Gastrocnemius medialis (tissue), 4 donors: ENCODE data around the gene HAVCR2. TPM values are rescaled to one million over a fixed set of nuclear protein-coding genes. Genes with fewer than 3 reads are reported as not detected.

Source experiments
- ATAC-seq, 2 donors: fragments of 150-250 bp; one replicate each; pipeline ENCODE4 v1.9.1; 2016
- DNase-seq, 2 donors: peaks; one replicate each; pipeline ENCODE4 v3.0.0-alpha.2; 2019
- H3K27ac ChIP-seq, 4 donors: fragments of 200-600 bp; sonication (generic); 1 replicate in 1 of 4; 2 replicates in 3 of 4; pipeline ENCODE4 v1.5.1; 2016 to 2018; ENCODE audit warnings: mild to moderate bottlenecking in 2 of 4, moderate library complexity in 1 of 4
- H3K27me3 ChIP-seq, 3 donors: fragments of 200-600 bp; sonication (generic) in 2 of 3; 1 replicate in 1 of 3; 2 replicates in 2 of 3; pipeline versions ENCODE4 v1.5.1 to v1.6.0; 2016 to 2019; ENCODE audit warnings: mild to moderate bottlenecking in 1 of 3, moderate library complexity in 1 of 3
- H3K36me3 ChIP-seq, 2 donors: fragments of 200-600 bp; sonication (generic) in 1 of 2; one replicate each; pipeline ENCODE4 v1.5.1; 2017 to 2018
- H3K4me1 ChIP-seq, 2 donors: fragments of 200-600 bp; sonication (generic) in 1 of 2; one replicate each; pipeline ENCODE4 v1.5.1; 2016 to 2017; ENCODE audit warnings: mild to moderate bottlenecking in 2 of 2
- H3K4me3 ChIP-seq, 4 donors: fragments of 200-600 bp; sonication (generic) in 3 of 4; 1 replicate in 1 of 4; 2 replicates in 3 of 4; pipeline ENCODE4 v1.5.1; 2016 to 2019; ENCODE audit warnings: mild to moderate bottlenecking in 2 of 4
- H3K9me3 ChIP-seq, 3 donors: fragments of 200-600 bp; sonication (generic) in 2 of 3; 1 replicate in 1 of 3; 2 replicates in 2 of 3; pipeline ENCODE4 v1.5.1; 2016 to 2019
- CTCF ChIP-seq, 5 experiments: fragments of 450-650 bp in 3 of 5; fragments of 200-600 bp in 2 of 5; sonication (generic) in 2 of 5; IDR thresholded peaks in 4 of 5; conservative IDR thresholded peaks in 1 of 5; 1 replicate in 4 of 5; 2 replicates in 1 of 5; pipeline ENCODE4 v1.5.1; 2016 to 2019; ENCODE audit warnings: antibody characterized with exemption in 5 of 5, mild to moderate bottlenecking in 3 of 5, moderate library complexity in 3 of 5
- POLR2A ChIP-seq, 2 donors: fragments of 450-650 bp; IDR thresholded peaks; one replicate each; pipeline ENCODE4 v1.6.1; 2017; ENCODE audit warnings: antibody characterized with exemption in 2 of 2, mild to moderate bottlenecking in 2 of 2, moderate library complexity in 2 of 2
- in situ Hi-C, 4 donors: fragments of 200-750 bp; cut with MboI; loops; one replicate each; pipeline versions ENCODE4 v1.15.0 to v1.8.0; 2017; ENCODE audit warnings: low sequenced_read_pairs in 4 of 4
- intact Hi-C: fragments of 100-400 bp; cut with DNase I; formaldehyde crosslinking; loops from one replicate; pipeline ENCODE4 v1.15.1; 2023; ENCODE audit warnings: low total_unique reads
- total RNA-seq, 4 donors: library from RNA; depleted of rRNA; stranded (reverse); fragments of >200 nt; gene quantifications; one replicate each; pipeline versions ENCODE4 v1.1.0 to v1.2.3, GENCODE V29; 2016

The HAVCR2 gene
- total RNA-seq, 4 donors from 2014 or later: 1.2 to 5.0 (median 1.6) TPM

- H3K4me3 ChIP-seq: no peak overlapping the region
- intact Hi-C loops: no loop called here
- DNase-seq: no peak
- H3K27me3 ChIP-seq: no peaks in the 10 kb centered on the region
- in situ Hi-C loops: no loop called here
- TF ChIP-seq POLR2A (IDR thresholded peaks at IDR 0.05): no peak
- no peak for TF ChIP-seq CTCF (IDR thresholded peaks at IDR 0.05 in 4 of 5, conservative IDR thresholded peaks at IDR 0.05 in 1 of 5)
- no peak overlapping the region for H3K27ac ChIP-seq
- no peak for ATAC-seq
- no peaks in the 10 kb centered on the region for H3K4me1 ChIP-seq
- H3K9me3 ChIP-seq: no peaks in the 10 kb centered on the region
- H3K36me3 ChIP-seq: no peaks in the 10 kb centered on the region
Measured at GRCh38 chr5:157046041-157046440, 62.8 kb downstream of the HAVCR2 start.

- no peak for ATAC-seq
- no peak for DNase-seq
- H3K4me1 ChIP-seq: no peaks in the 10 kb centered on the region
- no peaks in the 10 kb centered on the region for H3K36me3 ChIP-seq
- no peaks in the 10 kb centered on the region for H3K9me3 ChIP-seq
- no peak overlapping the region for H3K4me3 ChIP-seq
- intact Hi-C loops (no loop called here), in situ Hi-C loops (no loop called here)
- TF ChIP-seq POLR2A (IDR thresholded peaks at IDR 0.05): no peak
- TF ChIP-seq CTCF (IDR thresholded peaks at IDR 0.05 in 4 of 5, conservative IDR thresholded peaks at IDR 0.05 in 1 of 5): no peak
- H3K27me3 ChIP-seq: no peaks in the 10 kb centered on the region
- no peak overlapping the region for H3K27ac ChIP-seq
Measured at GRCh38 chr5:157045601-157046000, 63.2 kb downstream of the HAVCR2 start.

- no peak for ATAC-seq
- Histone ChIP-seq H3K4me1 (no peaks in the 10 kb centered on the region), H3K4me3 (no peak overlapping the region), H3K36me3 (no peaks in the 10 kb centered on the region), H3K27ac (no peak overlapping the region), H3K27me3 (peaks cover 0 to 5% (median 0%) of the 10 kb centered on the region in 3 donors), H3K9me3 (no peaks in the 10 kb centered on the region)
- no peak for TF ChIP-seq CTCF (IDR thresholded peaks at IDR 0.05 in 4 of 5, conservative IDR thresholded peaks at IDR 0.05 in 1 of 5)
- no peak for TF ChIP-seq POLR2A (IDR thresholded peaks at IDR 0.05)
- DNase-seq: no peak
- in situ Hi-C loops: no loop called here
- intact Hi-C loops: no loop called here
Measured at GRCh38 chr5:157038568-157039187, 70.2 kb downstream of the HAVCR2 start.

Other genes with a start within 250 kb of the HAVCR2 start
- gene TIMD4, start 145.8 kb downstream of the HAVCR2 start, total RNA-seq: not detected
- not detected for gene HAVCR1, start 49.9 kb downstream of the HAVCR2 start, total RNA-seq
- gene MED7, start 33.8 kb upstream of the HAVCR2 start, total RNA-seq: 1 to 10 TPM; 7.0 to 9.4 (median 8.5) TPM
- gene GARIN3, start 57.2 kb upstream of the HAVCR2 start, total RNA-seq: not detected
- 1 to 10 TPM in 1 of 4 donors, under 1 TPM in 3; 0.12 to 2.2 (median 0.35) TPM for gene ITK, start 71.8 kb upstream of the HAVCR2 start, total RNA-seq
- 10 to 100 TPM in 2 of 4 donors, 1 to 10 TPM in 2; 5.9 to 15.5 (median 10.7) TPM for gene CYFIP2, start 157.1 kb upstream of the HAVCR2 start, total RNA-seq